Endothelial cell of hepatic sinusoid (primary cell): ENCODE results near the gene SPINK5.

Source experiments
- in situ Hi-C: cut with HindIII; loops from 2 replicates; pipeline ENCODE4 v1.10.0; 2017; ENCODE audit warnings: low sequenced_read_pairs

The SPINK5 gene

DNA sequence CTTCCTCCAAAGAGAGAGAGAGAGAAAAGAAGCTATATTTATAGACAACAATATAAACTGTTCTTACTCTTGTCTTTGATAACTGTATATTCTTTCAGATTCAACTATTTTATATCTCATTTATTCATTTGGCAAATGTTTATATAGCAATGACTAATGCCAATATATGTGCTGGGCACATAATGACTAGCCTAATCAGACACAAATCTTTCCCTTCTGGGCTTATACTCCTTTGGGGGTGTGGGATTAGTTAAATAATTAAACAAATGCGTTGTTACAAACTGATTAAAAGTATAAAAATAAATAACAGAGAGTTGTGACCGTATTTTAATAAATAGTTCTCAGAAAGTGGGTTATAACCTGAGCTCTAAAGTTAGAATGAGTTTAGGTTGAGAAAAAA, 108.6 kb downstream of the SPINK5 start:
- in situ Hi-C loops: no loop called here

DNA sequence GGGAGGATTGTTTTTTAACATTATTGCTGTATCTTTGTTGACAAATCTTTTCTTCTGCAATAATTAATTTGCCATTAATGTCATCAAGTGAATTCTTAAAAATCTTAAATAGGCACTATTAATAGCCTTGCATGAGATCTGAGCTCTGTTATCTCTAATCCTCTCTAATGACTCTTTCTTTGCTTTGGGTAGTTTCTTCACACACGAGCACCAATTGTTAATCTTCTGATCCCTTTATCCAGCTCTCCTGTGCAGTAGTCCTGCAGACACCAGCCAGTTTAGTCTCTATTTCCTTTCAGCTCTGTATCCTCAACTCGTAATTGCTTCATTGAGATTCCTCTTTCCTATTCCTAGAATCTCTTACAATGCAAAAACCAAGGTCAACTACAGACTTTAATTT, 112.7 kb downstream of the SPINK5 start:
- in situ Hi-C loops: loop anchor here (25.0 kb wide), 1 partner anchor 911 kb away; no protein-coding TSS in a partner anchor

- in situ Hi-C loops: loop anchor here (25.0 kb wide), 1 partner anchor 910 kb away; no protein-coding TSS in a partner anchor
Observed at GRCh38 chr5:148177207-148177606, 113.4 kb downstream of the SPINK5 start.

- in situ Hi-C loops: loop anchor here (25.0 kb wide), 1 partner anchor 908 kb away; no protein-coding TSS in a partner anchor
Observed at GRCh38 chr5:148179234-148179824, 115.5 kb downstream of the SPINK5 start.

- in situ Hi-C loops: loop anchor here (25.0 kb wide), 1 partner anchor 901 kb away; no protein-coding TSS in a partner anchor
Observed at GRCh38 chr5:148186248-148187003, 122.6 kb downstream of the SPINK5 start.
